Posterior cingulate gyrus (tissue), 11 donors: ENCODE data around the gene SLC26A6.

Source experiments
- DNase-seq, 10 donors: peaks; one replicate each; pipeline versions ENCODE4 v3.0.0 to v3.0.0-alpha.2; 2020 to 2021; ENCODE audit warnings: mixed read lengths in 3 of 10
- intact Hi-C: fragments of 100-400 bp; cut with DNase I; formaldehyde crosslinking; loops from one replicate; pipeline ENCODE4 v1.15.1; 2023

The SLC26A6 gene

GRCh38 chr3:48634661-48635221, 520 bp downstream of the SLC26A6 start:
- intact Hi-C loops: loop anchor here (2.0 kb wide), 1 partner anchor 26 kb away; the partner anchor contains the start of gene UQCRC1

DNA sequence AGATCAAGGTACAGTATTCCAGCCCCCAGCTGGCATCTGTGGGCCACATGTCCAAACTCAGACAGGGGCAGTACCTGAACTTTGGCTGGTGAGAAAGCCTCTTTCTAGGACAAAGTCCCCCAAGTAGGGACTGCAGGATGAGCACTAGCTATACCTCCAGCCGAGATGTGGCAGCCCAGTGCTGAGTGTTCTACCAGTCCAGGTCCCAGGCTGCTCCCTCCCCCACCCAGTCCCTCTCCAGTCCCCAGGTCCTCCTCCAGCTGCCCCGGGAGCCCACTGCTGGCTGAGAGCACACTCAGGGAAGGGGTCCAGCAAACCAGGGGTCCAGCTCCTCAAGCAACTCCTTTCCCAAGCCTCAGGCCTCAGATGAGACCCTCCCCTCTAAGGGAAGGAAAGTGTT, 1.5 kb downstream of the SLC26A6 start:
- DNase-seq: no peak
- intact Hi-C loops: loop anchor here (2.0 kb wide), 1 partner anchor 25 kb away; the partner anchor contains the start of gene UQCRC1

More at GRCh38 chr3:48634661-48635221, 520 bp downstream of the SLC26A6 start:
- peak in 7 of 10 donors; percentile 18 to 90 (median 28) for DNase-seq

DNA sequence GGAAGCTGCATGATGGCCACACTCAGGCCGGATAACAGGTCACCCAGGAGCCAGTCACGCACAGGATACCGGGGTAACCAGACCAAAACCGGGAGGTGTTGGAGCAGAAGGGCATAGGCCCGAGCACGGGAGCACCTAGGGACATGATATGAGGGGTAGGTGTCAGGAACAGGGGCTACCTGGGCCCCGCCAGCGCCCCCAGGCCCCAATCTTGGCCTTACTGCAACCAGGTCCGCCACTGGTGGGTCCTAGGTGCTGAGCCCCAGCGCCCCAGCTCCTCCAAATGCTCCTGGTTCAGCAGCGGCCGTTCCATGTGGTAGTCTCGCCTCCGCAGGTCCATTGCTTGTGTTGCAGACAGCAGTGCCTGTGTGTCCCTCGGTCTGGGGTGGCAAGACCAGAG, 2.0 kb downstream of the SLC26A6 start:
- intact Hi-C loops: no loop called here
- peak in 1 of 10 donors; percentile 73 for DNase-seq

- intact Hi-C loops: no loop called here
- peak in 1 of 10 donors; percentile 63 for DNase-seq
Measured at GRCh38 chr3:48631516-48632448, 3.5 kb downstream of the SLC26A6 start.

- DNase-seq: no peak
Measured at GRCh38 chr3:48630833-48631232, 4.4 kb downstream of the SLC26A6 start.

DNA sequence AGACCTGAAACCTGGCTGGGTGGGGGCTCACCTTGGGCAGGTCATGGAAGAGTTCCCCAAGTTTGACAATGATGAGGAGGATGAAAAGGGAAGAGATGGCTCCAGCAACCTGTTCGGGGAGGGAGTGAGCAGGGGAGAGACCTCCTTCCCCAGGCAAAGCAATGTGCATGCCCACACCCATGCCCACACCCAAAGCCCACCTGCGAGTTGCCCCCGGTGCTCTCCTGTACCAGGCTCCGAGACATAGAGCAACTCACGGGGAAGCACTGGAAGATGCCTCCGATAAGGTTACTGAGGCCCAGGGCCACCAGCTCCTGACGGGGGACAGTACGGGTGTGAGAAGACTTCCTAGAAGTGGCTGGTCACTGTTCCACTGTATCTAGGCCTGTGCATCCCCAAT, 4.9 kb downstream of the SLC26A6 start:
- intact Hi-C loops: no loop called here
- no peak for DNase-seq

More at GRCh38 chr3:48630833-48631232, 4.4 kb downstream of the SLC26A6 start:
- intact Hi-C loops: no loop called here

- intact Hi-C loops: no loop called here
- peak in 2 of 10 donors; percentile 57 to 62 for DNase-seq
Measured at GRCh38 chr3:48629894-48630293, 5.4 kb downstream of the SLC26A6 start.

- intact Hi-C loops: no loop called here
- peak in 1 of 10 donors; percentile 64 for DNase-seq
Measured at GRCh38 chr3:48628277-48629017, 6.8 kb downstream of the SLC26A6 start.

- intact Hi-C loops: no loop called here
- DNase-seq: peak in 1 of 10 donors; percentile 51
Measured at GRCh38 chr3:48625600-48625999, 9.7 kb downstream of the SLC26A6 start.

GRCh38 chr3:48624767-48625166, 10.5 kb downstream of the SLC26A6 start:
- intact Hi-C loops: no loop called here
- no peak for DNase-seq

GRCh38 chr3:48623851-48624547, 11.3 kb downstream of the SLC26A6 start:
- intact Hi-C loops: no loop called here
- no peak for DNase-seq

DNA sequence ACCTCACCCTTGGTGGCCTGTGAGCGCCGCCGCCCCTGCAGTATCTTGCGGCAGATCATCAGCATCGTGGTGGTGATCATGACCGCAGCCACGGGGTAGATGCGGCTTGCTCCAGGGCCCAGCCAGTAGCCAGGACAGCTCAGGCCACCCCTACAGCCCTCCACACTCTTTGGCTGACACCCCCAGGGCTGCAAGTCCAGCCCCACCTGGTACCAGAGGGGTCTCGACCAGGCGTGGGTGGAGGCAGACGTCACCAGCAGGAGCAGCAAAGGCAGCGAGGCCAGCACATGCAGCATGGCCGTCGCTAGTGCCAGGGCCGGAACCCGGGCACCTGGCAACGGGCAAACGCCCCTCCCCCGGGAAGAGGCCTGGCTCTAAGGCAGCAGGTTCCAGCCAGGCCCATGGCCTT, 13.8 kb downstream of the SLC26A6 start, which contains the start of gene TMEM89:
Gene TMEM89 (minus strand): TSS at position 309 of the 409 bp plus-strand sequence. CDS start 13 bp downstream, at position 296.
- intact Hi-C loops: no loop called here
- no peak for DNase-seq

DNA sequence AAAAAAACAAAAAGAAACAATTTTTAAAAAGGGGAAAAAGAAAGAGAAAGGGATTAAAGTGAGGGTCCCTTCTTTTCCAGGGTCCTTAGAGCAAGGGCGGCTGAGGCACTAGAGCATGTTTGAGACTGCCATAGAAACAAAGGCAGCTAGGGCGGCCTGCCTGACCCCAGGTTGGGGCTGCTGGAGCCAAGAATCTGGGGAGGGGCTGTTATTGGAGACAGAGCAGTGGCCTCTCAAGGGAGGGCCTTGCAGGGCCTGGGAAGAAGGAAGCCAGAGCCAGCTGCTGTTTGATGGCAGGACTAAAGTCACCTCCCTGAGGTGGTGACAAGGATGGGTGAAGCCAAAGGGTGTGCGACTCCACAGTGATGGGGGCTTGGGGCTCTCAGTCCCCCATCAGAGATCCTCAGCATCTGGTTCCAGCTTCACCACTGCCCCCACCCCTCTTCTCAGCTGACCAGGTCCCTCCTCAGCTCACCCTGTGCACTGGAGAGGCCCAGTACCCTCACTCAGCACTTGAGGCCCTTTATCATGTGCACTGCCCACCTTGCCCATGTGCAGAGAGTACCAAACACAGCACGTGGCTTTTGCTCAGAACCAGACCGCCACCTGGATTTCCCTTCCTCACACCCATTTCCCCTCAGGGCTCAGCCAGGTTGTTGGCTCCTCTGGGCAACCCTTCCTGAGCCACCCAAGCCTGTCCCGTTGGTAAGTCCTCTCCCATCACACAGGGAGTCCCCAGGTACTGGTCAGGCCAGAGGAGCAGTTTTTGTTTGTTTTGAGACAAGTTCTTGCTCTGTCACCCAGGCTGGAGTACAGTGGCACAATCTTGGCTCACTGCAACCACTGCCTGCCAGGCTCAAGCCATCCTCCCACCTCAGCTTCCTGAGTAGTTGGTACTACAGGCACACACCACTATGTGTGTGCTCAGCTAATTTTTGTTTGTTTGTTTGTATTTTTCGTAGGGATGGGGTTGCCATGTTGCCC, 15.4 kb downstream of the SLC26A6 start:
- intact Hi-C loops: no loop called here

DNA sequence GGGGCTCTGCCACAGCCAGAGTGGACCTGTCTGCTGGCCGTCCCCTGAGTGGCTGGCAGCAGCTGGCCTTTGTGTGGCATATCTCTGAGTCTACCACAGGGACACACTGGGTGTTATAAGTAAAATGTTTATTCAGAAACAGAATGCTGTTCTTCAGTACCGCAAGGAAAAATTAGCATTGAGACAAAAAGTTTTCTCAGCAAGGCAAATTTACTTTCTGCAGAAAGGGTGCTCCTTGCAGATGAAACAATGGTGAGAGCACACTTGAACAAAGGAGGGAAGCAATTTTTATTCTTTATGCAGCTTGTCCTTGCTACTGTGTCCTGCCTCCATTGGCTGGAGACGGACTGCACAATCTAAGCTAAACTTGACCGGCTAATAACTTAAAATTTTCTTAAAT, 17.7 kb downstream of the SLC26A6 start:
- intact Hi-C loops: no loop called here
- no peak for DNase-seq

More for the DNA sequence above, 15.4 kb downstream of the SLC26A6 start:
- DNase-seq: no peak

GRCh38 chr3:48614044-48614443, 21.2 kb downstream of the SLC26A6 start:
- DNase-seq: no peak
- intact Hi-C loops: no loop called here

DNA sequence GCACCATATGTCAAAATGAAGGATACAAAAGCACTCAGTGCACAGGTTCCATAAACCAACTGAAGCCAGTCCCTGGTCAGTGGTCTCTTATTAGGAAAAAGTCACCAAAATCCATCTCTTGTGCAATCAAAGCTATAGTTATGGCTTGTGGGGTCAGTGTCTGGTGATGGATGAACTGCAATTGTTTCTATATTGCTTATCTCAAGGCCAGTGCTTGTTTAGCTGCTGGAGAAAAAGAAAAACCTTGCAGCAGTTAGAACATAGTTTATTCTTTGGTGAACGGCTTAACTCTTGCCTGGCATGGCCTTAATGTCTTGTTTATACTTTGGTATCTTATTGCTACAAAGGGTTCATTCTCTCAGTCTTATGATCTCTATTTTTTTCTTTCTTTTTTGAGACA, 23.0 kb downstream of the SLC26A6 start:
- intact Hi-C loops: no loop called here
- no peak for DNase-seq

DNA sequence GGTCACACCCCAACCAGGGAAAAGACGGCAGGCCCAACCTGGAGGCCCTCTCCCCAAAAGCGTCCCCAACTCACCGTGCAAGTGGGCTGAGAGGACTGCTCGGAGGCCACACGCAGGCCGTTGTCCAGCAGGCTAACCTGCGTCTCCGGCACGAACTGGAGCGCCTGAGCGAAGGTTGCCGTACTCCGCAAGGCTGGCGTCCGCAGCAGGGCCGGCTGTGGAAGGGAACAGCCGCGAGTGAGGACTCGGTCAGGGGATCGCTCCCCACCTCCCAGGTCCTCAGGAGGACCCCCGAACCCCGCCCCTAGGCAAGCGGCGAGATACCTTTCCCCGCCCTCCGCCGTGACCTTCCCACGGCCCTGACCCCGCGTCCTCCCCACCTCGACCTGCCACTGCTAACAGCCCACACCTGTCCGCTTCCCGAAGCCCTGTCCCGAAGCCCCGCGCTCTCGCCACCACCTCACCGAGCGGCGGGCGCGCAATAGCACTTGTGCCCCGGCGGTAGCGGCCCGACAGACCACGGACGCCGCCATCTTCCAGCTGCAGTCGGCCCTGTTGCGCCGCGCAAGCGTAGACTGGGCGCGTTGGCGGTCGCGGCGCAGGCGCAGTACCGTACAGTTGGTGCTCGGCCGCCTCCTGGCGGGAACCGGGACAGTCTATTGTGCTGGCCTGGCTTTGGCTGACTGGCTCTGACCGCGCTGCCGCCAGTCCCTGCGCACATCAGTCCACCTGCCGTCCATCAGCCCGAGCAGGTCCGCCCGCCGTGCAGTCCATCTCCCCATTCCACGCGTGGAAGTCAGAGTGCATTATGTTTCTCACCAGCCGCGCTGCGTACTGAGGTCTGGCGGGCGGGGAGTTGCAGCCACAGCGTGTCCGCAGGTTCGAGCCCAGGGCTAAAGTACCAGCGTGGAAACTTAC, 25.9 kb downstream of the SLC26A6 start, which contains the start of gene UQCRC1:
Gene UQCRC1 (minus strand): TSS at position 559 of the 918 bp plus-strand sequence. CDS start 26 bp downstream, at position 533.
- intact Hi-C loops: loop anchor here (2.0 kb wide), 1 partner anchor 25 kb away; the partner anchor contains the start of gene SLC26A6

DNA sequence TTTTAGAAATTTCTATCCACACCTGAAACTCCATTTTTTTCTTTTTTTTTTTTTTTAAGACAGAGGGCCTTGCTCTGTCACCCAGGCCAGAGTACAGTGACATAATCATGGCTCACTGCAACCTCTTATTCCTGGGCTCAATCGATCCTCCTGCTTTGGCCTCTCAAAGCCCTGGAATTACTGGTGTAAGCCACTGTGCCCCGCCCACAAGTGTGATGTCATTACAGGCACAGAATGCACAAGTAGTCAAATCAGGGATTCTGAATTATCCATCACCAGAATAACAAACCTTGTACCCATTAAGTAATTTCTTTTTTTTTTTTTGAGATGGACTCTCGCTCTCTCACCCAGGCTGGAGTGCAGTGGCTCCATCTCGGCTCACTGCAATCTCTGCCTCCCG, 27.7 kb downstream of the SLC26A6 start:
- no peak for DNase-seq
- intact Hi-C loops: no loop called here

More for the DNA sequence above, 25.9 kb downstream of the SLC26A6 start, which contains the start of gene UQCRC1:
- peak; percentile 82 to 98 (median 88) for DNase-seq
